ENCODE data around the gene C19orf47. TPM values are rescaled to one million over a fixed set of nuclear protein-coding genes. Genes with fewer than 3 reads are reported as not detected.
"Not testable (repeated sequence)": the region's sequence is repeated elsewhere in the genome, so short reads cannot be mapped to it uniquely, and the experiment has no call there.

Gene C19orf47
- total RNA-seq, 1 donor from 2014 or later = 17.4 TPM

DNA sequence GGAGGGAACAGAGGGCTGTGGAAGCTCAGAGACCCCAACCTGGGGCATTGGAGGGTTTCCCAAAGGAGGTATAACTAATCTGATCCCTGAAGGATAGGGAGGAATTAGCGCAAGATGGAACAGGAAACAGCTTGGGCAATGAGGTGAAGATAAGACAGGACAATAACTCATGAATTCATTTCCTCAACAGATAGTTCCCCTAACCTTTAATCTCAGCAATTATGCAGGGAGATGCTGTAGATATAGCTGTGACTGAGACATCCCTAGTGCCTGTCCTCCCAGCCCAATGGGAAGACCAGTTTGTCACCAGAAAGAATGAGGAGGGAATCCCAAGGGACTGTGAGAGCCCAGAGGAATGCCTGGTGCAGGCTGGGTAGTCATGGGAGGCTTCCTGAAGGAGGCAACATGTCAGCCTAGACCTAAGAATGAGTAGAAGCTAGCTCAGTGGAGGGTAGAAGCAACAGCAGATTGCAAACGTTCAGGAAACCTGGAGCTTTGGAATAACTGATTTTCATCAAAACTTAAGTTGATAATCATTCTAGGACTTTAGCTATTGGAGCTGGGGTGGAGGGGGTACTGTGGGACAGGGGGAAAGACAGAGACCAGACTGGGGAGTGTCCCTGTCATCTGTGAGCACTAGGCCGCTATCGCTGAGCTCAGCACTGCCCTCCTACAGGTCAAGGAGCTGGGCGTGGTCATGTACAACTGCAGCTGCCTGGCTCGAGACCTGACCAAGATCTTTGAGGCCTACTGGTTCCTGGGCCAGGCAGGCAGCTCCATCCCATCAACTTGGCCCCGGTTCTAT lies 23.0 kb upstream of the C19orf47 start:
- DNase-seq (ENCODE audit: extremely low spot score in 2 of 2) = no peak
- no peaks in the 10 kb centered on the region for H3K9me3 ChIP-seq
- no peaks in the 10 kb centered on the region for H3K27me3 ChIP-seq
- H3K36me3 ChIP-seq = peaks cover 0 to 72% of the 10 kb centered on the region in 2 donors
- H3K4me1 ChIP-seq = peaks cover 6% of the 10 kb centered on the region
- no peak overlapping the region for H3K27ac ChIP-seq
- H3K4me3 ChIP-seq = no peak overlapping the region
- intact Hi-C loops (cut with DNase I) = no loop called here
- TF ChIP-seq POLR2A (IDR thresholded peaks at IDR 0.05) = no peak
- TF ChIP-seq, protein P1, sequence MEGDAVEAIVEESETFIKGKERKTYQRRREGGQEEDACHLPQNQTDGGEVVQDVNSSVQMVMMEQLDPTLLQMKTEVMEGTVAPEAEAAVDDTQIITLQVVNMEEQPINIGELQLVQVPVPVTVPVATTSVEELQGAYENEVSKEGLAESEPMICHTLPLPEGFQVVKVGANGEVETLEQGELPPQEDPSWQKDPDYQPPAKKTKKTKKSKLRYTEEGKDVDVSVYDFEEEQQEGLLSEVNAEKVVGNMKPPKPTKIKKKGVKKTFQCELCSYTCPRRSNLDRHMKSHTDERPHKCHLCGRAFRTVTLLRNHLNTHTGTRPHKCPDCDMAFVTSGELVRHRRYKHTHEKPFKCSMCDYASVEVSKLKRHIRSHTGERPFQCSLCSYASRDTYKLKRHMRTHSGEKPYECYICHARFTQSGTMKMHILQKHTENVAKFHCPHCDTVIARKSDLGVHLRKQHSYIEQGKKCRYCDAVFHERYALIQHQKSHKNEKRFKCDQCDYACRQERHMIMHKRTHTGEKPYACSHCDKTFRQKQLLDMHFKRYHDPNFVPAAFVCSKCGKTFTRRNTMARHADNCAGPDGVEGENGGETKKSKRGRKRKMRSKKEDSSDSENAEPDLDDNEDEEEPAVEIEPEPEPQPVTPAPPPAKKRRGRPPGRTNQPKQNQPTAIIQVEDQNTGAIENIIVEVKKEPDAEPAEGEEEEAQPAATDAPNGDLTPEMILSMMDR (IDR thresholded peaks at IDR 0.05) = no peak
- TF ChIP-seq POLR2AphosphoS5 (IDR thresholded peaks at IDR 0.05; ENCODE audit: insufficient read depth in 1 of 2, low read depth in 1 of 2) = no peak

DNA sequence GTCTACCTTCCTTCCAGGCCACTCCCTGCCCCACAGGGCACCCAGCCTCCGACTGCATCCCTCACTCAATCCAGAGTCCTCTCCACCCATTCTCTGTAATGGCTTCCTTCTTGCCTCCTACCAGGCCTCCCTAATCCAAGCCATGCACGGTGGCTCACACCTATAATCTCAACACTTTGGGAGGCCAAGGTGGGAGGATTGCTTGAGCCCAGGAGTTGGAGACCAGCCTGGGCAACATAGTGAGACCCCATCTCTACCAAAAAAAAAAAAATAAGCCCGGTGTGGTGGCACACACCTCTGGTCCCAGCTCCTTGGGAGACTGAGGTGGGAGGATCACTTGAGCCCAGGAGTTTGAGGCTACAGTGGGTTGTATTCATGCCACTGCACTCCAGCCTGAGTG lies 22.1 kb upstream of the C19orf47 start:
- peaks cover 0 to 72% of the 10 kb centered on the region in 2 donors for H3K36me3 ChIP-seq
- DNase-seq (ENCODE audit: extremely low spot score in 2 of 2); intact Hi-C loops (cut with DNase I): not testable (repeated sequence)

DNA sequence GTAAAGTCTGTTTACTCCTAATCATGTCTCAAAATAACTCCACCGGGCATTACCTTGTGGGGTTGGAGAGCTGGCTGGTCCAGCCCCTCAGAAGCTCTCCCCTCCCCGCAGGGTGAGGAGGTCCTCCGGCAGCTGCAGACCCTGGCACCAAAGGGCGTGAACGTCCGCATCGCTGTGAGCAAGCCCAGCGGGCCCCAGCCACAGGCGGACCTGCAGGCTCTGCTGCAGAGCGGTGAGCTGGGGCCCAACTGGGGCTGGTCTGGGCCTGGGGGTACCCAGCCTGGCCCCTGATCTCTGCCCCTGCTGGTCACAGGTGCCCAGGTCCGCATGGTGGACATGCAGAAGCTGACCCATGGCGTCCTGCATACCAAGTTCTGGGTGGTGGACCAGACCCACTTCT lies 21.6 kb upstream of the C19orf47 start:
- Histone ChIP-seq H3K36me3 (peaks cover 0 to 67% of the 10 kb centered on the region in 2 donors), H3K9me3 (no peaks in the 10 kb centered on the region), H3K27me3 (no peaks in the 10 kb centered on the region), H3K27ac (no peak overlapping the region), H3K4me3 (no peak overlapping the region), H3K4me1 (peaks cover 14% of the 10 kb centered on the region)
- DNase-seq (ENCODE audit: extremely low spot score in 2 of 2) = no peak
- intact Hi-C loops (cut with DNase I) = no loop called here
- TF ChIP-seq, protein P1 (IDR thresholded peaks at IDR 0.05) = no peak
- TF ChIP-seq POLR2A (IDR thresholded peaks at IDR 0.05) = no peak
- no peak for TF ChIP-seq POLR2AphosphoS5 (IDR thresholded peaks at IDR 0.05; ENCODE audit: insufficient read depth in 1 of 2, low read depth in 1 of 2)

More for the DNA sequence above, 22.1 kb upstream of the C19orf47 start:
- not testable (repeated sequence) for H3K4me3 ChIP-seq, H3K27ac ChIP-seq, H3K9me3 ChIP-seq, H3K27me3 ChIP-seq
- peaks cover 14% of the 10 kb centered on the region for H3K4me1 ChIP-seq

DNA sequence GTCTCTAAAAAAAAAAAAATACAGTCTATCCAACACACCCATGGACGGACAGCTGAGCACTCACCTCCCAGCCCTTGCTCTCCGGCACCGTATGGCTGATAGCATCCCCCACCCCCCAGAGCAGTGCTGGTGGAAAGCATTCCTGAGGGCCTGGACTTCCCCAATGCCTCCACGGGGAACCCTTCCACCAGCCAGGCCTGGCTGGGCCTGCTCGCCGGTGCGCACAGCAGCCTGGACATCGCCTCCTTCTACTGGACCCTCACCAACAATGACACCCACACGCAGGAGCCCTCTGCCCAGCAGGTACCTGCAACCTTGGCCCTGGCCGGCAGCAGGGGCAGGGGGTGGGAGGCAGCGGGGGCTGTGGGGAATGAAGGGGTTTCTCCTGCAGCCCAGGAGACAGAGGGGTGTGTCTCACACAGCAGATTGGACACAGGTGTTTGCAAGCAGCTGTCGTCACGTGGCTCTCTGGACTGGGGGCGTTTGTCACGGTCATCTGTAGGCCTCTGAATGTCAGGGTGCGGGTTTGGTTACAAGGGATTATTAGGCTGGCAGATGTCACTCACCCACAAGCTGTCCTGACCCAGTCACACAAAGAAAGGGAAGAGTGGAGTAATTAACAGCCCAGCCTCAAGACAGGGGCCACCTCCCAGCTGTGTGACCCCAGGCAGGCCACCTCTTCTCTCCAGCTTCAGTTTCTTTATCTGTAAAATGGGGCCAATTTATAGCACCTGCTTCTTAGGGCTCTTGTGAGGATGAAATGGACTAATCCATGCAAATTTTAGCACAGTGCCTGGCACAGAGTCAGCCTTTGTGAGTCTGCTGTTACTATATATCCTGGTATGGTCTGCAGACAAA lies 19.6 kb upstream of the C19orf47 start:
- no peaks in the 10 kb centered on the region for H3K27me3 ChIP-seq
- TF ChIP-seq, protein P1 (IDR thresholded peaks at IDR 0.05) = no peak
- TF ChIP-seq POLR2A (IDR thresholded peaks at IDR 0.05) = no peak
- TF ChIP-seq POLR2AphosphoS5 (IDR thresholded peaks at IDR 0.05; ENCODE audit: insufficient read depth in 1 of 2, low read depth in 1 of 2) = no peak
- peaks cover 18% of the 10 kb centered on the region for H3K4me1 ChIP-seq
- peaks cover 0 to 49% of the 10 kb centered on the region in 2 donors for H3K36me3 ChIP-seq
- intact Hi-C loops (cut with DNase I) = no loop called here
- no peak for DNase-seq (ENCODE audit: extremely low spot score in 2 of 2)
- H3K4me3 ChIP-seq = no peak overlapping the region
- H3K27ac ChIP-seq = no peak overlapping the region
- no peaks in the 10 kb centered on the region for H3K9me3 ChIP-seq

DNA sequence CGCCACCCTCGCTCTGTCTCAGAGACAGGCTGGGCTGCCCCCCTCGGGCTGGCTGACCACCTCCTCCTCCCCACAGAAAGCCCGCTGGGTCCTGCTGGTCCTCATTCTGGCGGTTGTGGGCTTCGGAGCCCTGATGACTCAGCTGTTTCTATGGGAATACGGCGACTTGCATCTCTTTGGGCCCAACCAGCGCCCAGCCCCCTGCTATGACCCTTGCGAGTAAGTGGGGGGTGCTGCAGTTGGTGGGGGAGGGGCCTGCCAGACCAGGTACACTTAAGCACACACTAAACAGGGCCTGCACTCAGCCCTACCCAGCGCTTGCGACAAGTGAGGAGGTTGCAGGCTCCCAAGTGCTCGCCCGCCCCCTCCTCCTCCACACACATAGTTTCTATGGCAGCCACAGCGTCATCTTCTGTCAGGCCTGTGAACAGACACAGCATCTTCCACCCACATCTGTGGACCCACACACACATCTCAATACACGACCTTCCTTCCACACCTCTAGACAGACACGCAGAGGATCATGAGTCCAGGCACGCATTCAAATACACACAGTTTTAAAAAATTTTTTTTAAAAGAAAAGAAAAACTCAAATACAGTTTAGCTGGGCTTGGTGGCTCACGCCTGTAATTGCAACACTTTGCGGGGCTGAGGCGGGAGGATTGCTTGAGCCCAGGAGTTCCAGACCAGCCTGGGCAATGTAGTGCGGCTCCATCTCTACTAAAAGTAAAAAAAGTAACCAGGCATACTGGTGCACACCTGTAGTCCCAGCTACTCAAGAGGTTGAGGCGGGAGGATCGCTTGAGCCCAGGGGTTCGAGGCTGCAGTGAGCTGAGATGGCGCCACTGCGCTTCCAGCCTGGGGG lies 18.7 kb upstream of the C19orf47 start:
- no peak for DNase-seq (ENCODE audit: extremely low spot score in 2 of 2)
- TF ChIP-seq POLR2AphosphoS5 (IDR thresholded peaks at IDR 0.05; ENCODE audit: insufficient read depth in 1 of 2, low read depth in 1 of 2) (no peak), POLR2A (IDR thresholded peaks at IDR 0.05) (no peak)
- TF ChIP-seq, protein P1 (IDR thresholded peaks at IDR 0.05) = no peak
- Histone ChIP-seq H3K9me3 (no peaks in the 10 kb centered on the region), H3K4me3 (no peak overlapping the region), H3K4me1 (peaks cover 19% of the 10 kb centered on the region), H3K36me3 (peaks cover 0 to 40% of the 10 kb centered on the region in 2 donors), H3K27ac (no peak overlapping the region), H3K27me3 (no peaks in the 10 kb centered on the region)
- intact Hi-C loops (cut with DNase I) = no loop called here

Data from vagina (tissue), 2 donors.